Neural progenitor cell (in vitro differentiated cells): ENCODE results near the gene MYL10.

ENCODE experiments used
- EZH2 ChIP-seq: fragments of 200-600 bp; sonication (generic); IDR thresholded peaks from 2 replicates; pipeline ENCODE4 v1.6.1; 2017; ENCODE audit warnings: antibody characterized with exemption, mild to moderate bottlenecking, moderate library complexity
- TF ChIP-seq, protein P1 (sequence below): fragments of 200-600 bp; sonication (generic); IDR thresholded peaks from 2 replicates; pipeline ENCODE4 v1.5.1; 2017; ENCODE audit warnings: antibody characterized with exemption, mild to moderate bottlenecking

DNA sequence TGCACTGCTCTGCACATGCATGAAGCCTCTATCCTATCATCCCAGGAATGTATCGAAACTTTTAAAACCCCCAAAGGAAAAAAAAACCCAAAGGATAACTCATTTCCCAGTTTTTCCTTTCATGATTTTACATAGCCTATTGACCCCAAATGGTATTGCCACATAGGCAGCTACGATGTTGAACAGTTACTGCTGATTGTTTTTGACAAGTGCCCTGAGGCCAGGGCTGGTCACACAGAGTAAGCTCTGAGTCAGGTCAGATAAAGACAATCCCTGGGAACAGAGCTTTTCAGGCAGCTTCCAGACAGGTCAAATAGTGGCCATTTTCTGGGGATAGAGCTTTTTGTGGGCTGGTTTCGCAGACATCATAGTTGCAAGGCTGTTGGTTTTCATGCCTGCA lies 52.1 kb downstream of the MYL10 start:
- TF ChIP-seq, protein P1, sequence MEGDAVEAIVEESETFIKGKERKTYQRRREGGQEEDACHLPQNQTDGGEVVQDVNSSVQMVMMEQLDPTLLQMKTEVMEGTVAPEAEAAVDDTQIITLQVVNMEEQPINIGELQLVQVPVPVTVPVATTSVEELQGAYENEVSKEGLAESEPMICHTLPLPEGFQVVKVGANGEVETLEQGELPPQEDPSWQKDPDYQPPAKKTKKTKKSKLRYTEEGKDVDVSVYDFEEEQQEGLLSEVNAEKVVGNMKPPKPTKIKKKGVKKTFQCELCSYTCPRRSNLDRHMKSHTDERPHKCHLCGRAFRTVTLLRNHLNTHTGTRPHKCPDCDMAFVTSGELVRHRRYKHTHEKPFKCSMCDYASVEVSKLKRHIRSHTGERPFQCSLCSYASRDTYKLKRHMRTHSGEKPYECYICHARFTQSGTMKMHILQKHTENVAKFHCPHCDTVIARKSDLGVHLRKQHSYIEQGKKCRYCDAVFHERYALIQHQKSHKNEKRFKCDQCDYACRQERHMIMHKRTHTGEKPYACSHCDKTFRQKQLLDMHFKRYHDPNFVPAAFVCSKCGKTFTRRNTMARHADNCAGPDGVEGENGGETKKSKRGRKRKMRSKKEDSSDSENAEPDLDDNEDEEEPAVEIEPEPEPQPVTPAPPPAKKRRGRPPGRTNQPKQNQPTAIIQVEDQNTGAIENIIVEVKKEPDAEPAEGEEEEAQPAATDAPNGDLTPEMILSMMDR = no peak
- no peak for TF ChIP-seq EZH2
